Fibroblast of mammary gland (primary cell): Measurements from ENCODE around the gene CYP19A1.

Experiments used
- DNase-seq: peaks from one replicate; pipeline ENCODE4 v3.0.0-alpha.2; 2010; ENCODE audit warnings: low read depth
- H3K4me3 ChIP-seq: 2 replicates; pipeline ENCODE4 v1.5.1; 2011; ENCODE audit warnings: low read depth, mild to moderate bottlenecking, low read length, moderate library complexity; ENCODE audit not compliant: control insufficient read depth
- CTCF ChIP-seq: conservative IDR thresholded peaks from 2 replicates; pipeline ENCODE4 v1.5.1; 2011; ENCODE audit warnings: low read depth, low read length, inconsistent platforms; ENCODE audit not compliant: control insufficient read depth, insufficient read depth

CYP19A1 gene

GRCh38 chr15:51250217-51251011 lies 88.0 kb downstream of the CYP19A1 start:
- no peak overlapping the region for H3K4me3 ChIP-seq
- DNase-seq = no peak
- TF ChIP-seq CTCF = no peak

GRCh38 chr15:51245628-51246027 lies 92.8 kb downstream of the CYP19A1 start:
- TF ChIP-seq CTCF = no peak
- H3K4me3 ChIP-seq = no peak overlapping the region
- no peak for DNase-seq

GRCh38 chr15:51244423-51244869 lies 94.0 kb downstream of the CYP19A1 start:
- TF ChIP-seq CTCF = no peak
- no peak overlapping the region for H3K4me3 ChIP-seq
- peak; percentile 45 for DNase-seq

GRCh38 chr15:51243774-51244173 lies 94.6 kb downstream of the CYP19A1 start:
- peak; percentile 40 for DNase-seq
- no peak overlapping the region for H3K4me3 ChIP-seq
- TF ChIP-seq CTCF = no peak

DNA sequence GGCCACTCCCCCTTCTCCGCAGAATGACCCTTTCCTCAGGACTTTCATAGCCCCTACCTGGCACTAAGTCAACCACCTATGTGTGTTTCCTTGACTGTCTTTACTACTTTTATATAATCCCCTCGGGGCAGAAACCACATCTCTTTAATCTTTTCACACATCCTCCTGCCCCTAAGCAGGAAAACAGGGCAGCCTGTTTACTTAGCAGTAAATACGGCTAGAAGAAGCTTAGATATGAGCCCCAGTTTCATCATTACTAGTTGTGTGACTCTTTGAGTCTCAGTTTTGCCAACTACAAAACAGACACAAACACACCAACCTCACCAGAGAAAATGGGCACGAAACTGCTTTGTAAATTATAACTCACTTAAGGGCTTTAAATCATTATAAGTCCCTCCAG lies 98.3 kb downstream of the CYP19A1 start:
- DNase-seq = no peak
- no peak for TF ChIP-seq CTCF
- no peak overlapping the region for H3K4me3 ChIP-seq

- TF ChIP-seq CTCF = no peak
- H3K4me3 ChIP-seq = no peak overlapping the region
- DNase-seq = no peak
Observed at GRCh38 chr15:51237816-51238215, 100.6 kb downstream of the CYP19A1 start.
